VCaP (cell line): ENCODE results near the gene CYP4F3.

ENCODE experiments used
- H3K27ac ChIP-seq: fragments of 450-650 bp; 2 replicates; pipeline ENCODE4 v1.5.1; 2017
- TF ChIP-seq, protein P1 (sequence below): fragments of 450-650 bp; conservative IDR thresholded peaks from 2 replicates; pipeline ENCODE4 v1.5.1; 2017; ENCODE audit warnings: mild to moderate bottlenecking, moderate library complexity

The CYP4F3 gene

DNA sequence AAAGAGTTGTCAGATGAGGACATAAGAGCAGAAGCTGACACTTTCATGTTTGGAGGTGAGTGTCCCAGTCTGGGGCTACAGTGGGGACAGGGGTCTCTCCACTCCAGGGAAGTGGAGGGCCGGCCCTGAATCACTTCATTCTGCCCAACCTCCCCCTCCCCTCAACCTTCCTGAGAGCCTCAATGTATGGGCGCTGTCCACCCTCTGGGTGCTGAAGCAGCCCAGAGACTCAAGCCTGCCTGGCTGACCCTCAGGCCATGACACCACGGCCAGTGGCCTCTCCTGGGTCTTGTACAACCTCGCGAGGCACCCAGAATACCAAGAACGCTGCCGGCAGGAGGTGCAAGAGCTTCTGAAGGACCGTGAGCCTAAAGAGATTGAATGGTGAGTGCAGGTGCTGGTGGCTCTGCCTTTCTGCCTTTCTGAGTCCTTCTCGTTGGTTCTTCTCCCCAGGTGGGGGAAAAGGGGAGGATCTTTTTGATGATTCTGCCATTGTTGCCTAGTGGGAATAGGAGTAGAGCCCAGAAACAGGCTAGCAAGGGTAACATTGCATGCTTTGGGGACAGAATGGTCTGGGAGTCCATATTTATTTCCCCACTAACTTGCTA lies 16.9 kb upstream of the CYP4F3 start:
- H3K27ac ChIP-seq: peak overlapping the region; percentile 84
- TF ChIP-seq, protein P1, sequence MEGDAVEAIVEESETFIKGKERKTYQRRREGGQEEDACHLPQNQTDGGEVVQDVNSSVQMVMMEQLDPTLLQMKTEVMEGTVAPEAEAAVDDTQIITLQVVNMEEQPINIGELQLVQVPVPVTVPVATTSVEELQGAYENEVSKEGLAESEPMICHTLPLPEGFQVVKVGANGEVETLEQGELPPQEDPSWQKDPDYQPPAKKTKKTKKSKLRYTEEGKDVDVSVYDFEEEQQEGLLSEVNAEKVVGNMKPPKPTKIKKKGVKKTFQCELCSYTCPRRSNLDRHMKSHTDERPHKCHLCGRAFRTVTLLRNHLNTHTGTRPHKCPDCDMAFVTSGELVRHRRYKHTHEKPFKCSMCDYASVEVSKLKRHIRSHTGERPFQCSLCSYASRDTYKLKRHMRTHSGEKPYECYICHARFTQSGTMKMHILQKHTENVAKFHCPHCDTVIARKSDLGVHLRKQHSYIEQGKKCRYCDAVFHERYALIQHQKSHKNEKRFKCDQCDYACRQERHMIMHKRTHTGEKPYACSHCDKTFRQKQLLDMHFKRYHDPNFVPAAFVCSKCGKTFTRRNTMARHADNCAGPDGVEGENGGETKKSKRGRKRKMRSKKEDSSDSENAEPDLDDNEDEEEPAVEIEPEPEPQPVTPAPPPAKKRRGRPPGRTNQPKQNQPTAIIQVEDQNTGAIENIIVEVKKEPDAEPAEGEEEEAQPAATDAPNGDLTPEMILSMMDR: no peak

GRCh38 chr19:15628236-15629002 lies 12.3 kb upstream of the CYP4F3 start:
- H3K27ac ChIP-seq: peak overlapping the region; percentile 75
- TF ChIP-seq, protein P1: no peak

DNA sequence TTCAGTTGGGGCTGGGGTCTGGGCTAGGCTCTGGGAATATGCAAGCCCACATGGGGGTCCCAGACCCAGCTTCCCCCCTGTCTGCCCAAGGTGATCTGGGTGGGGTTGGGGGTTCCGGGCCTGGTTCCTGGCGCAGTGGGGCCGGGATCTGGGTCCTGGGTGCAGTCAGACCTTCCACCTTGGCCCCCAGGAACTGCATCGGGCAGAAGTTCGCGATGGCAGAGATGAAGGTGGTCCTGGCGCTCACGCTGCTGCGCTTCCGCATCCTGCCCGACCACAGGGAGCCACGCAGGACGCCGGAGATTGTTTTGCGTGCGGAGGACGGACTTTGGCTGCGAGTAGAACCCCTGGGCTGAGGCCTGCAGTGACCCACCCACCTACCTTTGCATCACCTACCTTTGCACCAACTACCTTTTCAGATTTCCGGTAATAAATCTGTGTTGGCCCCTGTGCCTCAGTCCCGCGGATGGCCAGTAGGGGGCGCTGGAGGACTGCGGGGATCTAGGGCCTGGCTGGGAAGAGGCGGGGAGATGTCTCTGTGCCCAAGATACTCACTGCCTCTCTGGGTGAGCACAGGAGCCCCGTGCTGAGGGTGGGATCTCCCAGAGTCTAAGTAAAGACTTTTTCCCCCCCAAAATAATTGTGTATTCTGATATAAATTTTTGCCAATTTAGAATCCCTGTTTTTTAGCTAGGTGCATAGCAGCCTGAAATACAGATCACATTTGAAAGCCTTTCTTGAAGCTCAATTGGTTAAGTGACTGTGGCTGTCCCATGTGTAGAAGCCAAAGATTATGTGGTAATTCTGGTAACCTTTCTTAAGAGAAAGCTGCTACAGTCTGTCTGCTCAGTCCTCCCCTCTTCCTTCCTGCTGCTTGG lies 11.5 kb upstream of the CYP4F3 start:
- TF ChIP-seq, protein P1: peak; percentile 99
- peak overlapping the region; percentile 75 for H3K27ac ChIP-seq

DNA sequence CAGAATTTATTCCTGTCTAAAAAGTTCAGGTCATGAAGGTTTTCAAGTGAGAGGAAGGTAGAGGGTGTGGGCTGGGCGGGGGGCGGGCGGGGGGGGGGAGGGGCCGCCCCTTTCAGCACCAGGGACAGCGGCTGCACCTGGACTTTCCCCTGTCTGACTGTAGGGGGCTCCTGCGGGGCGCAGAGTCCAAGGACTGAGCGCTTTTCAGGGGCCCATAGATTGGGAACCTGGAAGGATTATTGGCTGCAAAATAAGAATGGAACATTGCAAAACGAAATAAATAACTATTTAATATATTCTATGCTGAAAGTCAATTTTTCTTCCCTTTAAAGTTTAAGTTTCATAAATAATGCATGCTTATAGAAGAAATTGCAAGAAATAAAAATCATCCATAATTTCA lies 8.9 kb upstream of the CYP4F3 start:
- H3K27ac ChIP-seq: no peak overlapping the region
- TF ChIP-seq, protein P1: peak; percentile 37

DNA sequence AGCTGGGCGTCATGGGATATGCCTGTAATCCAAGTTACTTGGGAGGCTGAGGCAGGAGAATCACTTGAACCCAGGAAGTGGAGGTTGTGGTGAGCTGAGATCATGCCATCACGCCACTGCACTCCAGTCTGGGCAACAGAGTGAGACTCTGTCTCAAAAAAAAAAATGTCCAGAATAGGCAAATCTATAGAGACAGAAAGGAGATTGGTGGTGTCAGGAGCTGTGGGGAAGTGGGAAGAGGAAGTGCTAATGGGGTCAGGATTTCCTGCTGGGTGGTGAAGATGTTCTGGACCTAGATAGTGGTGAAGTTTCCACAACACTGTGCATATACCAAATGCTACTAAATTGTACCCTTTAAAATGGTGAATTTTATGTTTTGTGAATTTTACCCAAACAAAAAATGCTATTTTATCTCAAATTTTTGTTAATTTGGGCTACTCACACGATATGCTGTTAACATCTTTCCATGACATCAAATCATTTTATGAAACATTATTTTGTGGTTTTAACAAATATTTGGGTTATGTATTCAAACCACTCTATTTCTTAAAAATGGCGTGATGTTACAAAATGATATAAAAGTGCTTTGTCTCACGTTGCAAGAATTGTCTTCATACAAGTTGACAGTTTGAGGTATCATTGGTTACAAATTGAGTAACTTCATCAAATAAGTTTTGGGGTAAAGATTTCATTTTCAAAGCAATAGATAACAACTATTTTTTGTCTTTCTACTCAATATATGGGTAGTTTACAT lies 7.4 kb upstream of the CYP4F3 start:
- TF ChIP-seq, protein P1: no peak
- no peak overlapping the region for H3K27ac ChIP-seq

DNA sequence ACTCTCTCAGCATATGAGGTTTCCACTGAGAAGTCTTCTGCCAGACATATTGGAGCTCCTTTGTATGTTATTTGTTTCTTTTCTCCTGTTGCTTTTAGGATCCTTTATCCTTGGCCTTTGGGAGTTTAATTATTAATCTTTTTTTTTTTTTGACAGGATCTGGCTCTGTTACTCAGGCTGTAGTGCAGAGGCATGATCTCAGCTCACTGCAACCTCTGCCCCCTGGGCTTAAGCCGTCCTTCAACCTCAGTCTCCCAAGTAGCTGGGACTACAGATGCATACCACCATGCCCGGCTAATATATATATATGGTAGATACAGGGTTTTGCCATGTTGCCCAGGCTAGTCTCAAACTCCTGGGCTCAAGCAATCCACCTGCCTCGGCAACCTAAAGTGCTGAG lies 6.6 kb upstream of the CYP4F3 start:
- H3K27ac ChIP-seq: no peak overlapping the region
- TF ChIP-seq, protein P1: no peak
